ENCODE measurements around the gene DNAH10. TPM values are rescaled to one million over a fixed set of nuclear protein-coding genes. Genes with fewer than 3 reads are reported as not detected.
"Not testable (repeated sequence)": the region's sequence is repeated elsewhere in the genome, so short reads cannot be mapped to it uniquely, and the experiment has no call there.

The DNAH10 gene
- total RNA-seq, 3 donors from 2014 or later: 0.14 to 0.24 (median 0.20) TPM

DNA sequence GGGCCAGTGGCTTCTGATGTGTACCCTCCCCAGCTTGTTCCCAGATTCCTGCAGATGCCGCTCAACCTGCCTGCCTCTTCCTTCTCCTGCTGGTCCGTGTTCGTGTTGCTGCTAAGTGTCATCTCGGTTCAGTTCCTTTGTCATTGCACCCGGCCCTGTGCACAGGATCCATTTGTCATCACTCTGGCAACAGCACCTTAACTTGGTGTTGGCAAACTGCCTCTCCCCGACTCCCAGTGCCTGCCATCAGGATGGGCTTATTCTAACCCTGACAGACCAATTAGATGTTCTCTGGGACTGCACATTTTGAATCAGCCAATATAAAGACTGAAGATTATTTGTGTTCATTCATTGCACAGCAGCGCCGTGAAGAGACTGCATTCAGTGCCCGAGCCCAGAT is 137.3 kb downstream of the DNAH10 start:
- Mint-ChIP-seq H3K36me3 (ENCODE audit: insufficient read depth) (no peaks in the 10 kb centered on the region), H3K4me3 (no peak overlapping the region), H3K27me3 (ENCODE audit: low read depth) (peaks cover 13% of the 10 kb centered on the region), H3K4me1 (ENCODE audit: low read depth) (peaks cover 6% of the 10 kb centered on the region), H3K9me3 (no peaks in the 10 kb centered on the region)
- no peak for DNase-seq
- ATAC-seq: no peak

DNA sequence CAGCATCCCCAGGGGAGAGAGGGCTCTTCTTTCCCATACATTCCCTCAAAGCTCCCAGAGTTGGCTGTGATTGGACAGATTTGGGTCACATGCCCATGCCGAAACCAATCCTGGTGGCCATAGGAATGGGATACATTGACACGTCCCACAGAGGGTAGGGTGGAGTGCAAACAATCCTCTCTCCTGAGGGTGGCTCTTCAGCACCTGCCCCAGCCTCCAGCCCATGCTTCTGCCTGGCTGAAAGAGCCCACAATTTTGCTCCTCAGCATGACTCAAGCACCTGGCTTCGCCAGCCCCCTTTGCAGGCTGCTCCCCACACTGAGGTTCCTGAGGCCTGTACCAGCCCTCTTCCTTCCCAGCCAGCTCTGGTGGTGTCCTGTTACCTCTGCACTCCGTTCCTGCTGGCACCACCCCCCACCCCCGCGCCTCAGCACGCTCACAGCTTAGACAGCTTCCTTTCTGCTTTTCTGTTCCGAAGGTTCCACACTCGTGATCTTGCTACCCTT is 138.8 kb downstream of the DNAH10 start:
- Mint-ChIP-seq H3K9me3 (no peaks in the 10 kb centered on the region), H3K36me3 (ENCODE audit: insufficient read depth) (no peaks in the 10 kb centered on the region), H3K4me1 (ENCODE audit: low read depth) (peaks cover 9% of the 10 kb centered on the region), H3K27me3 (ENCODE audit: low read depth) (peaks cover 13% of the 10 kb centered on the region), H3K4me3 (no peak overlapping the region)
- DNase-seq (no peak), ATAC-seq (peak; percentile 49 to 70)

DNA sequence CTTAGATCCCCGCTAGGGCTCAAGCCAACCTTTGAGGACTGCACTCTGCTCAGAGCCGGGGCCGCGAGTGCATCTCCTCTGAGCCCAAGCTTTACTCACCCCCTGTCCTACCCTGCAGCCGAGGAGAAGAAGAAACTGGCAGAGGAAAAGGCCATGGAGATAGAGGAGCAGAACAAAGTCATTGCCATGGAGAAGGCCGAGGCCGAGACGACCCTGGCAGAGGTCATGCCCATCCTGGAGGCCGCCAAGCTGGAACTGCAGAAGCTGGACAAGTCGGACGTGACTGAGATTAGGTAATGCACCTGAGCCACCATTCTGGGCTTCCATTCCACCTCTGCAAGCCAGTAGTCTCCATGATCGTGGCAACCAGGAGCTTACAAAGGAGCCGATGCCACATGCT is 140.7 kb downstream of the DNAH10 start:
- Mint-ChIP-seq H3K4me3 (no peak overlapping the region), H3K36me3 (ENCODE audit: insufficient read depth) (no peaks in the 10 kb centered on the region), H3K4me1 (ENCODE audit: low read depth) (peaks cover 9% of the 10 kb centered on the region), H3K27me3 (ENCODE audit: low read depth) (peaks cover 13% of the 10 kb centered on the region), H3K9me3 (no peaks in the 10 kb centered on the region)
- ATAC-seq (no peak), DNase-seq (no peak)

DNA sequence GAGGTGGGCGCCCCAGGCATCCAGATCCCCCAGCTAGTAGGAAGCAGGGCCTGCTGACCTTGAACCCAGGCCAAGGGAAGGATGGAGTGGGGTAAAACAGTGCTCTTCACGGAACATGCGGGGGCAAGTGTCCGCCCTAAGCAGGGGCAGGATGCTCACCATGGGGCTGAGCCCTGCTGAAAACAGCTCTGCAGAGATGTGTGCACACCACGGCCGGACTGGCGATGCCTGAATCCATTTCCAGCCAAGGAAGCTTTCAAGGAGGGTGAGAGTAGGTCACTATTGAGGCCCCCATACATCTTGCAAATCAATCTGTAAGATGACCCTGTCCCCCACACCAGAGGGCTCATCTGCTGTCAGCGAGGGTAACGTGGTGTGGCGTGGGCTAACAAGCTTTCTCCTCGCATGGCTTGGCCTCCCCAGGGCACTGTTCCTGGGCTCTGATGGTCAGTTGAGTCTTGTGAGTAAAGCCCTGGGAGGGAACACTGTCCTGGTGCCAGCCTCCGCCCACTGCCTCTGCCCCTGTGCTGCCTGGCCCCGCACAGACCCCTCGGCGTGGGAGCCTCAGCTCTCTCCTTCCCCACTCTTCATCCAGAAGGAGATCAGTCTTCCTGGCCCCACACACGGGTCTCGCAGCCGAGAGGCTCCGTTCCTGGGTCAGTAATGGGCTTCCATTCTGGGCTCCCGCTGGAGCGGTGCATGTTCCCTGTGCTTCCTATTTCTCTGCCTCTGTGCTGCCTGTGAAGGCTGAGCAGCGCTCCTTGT is 141.4 kb downstream of the DNAH10 start:
- ATAC-seq: no peak
- peaks cover 9% of the 10 kb centered on the region for H3K4me1 Mint-ChIP-seq (ENCODE audit: low read depth)
- no peaks in the 10 kb centered on the region for H3K9me3 Mint-ChIP-seq

DNA sequence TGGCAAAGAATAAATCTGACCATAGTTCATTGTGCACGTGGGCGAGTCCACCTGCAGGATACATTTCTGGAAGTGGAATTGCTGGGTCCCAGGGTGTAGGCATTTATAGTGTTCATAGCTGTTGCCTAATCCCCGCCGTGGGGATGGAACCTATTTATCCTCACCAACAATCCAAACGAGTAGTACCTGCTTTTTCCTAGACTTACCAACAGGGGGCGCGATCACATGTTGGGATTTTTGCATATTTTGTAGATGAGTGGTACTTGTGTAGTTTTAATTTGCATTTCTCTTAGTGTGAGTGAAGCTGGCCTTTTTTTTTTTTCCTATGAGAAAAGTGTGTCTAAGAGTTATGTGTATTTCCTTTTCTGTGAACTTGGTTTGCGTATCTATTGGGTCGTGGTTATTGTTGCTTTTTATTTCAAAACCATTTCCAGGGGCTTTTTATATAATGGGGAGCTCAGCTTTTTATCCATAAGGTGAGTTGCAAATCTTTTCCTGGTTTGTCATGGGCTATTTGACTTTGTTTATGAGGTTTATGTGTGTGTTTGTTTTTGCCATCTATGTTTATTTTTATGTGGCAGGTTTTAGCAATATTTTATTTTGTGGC is 143.3 kb downstream of the DNAH10 start:
- H3K36me3 Mint-ChIP-seq (ENCODE audit: insufficient read depth): no peaks in the 10 kb centered on the region
- H3K4me3 Mint-ChIP-seq: no peak overlapping the region
- peaks cover 13% of the 10 kb centered on the region for H3K27me3 Mint-ChIP-seq (ENCODE audit: low read depth)
- peaks cover 9% of the 10 kb centered on the region for H3K4me1 Mint-ChIP-seq (ENCODE audit: low read depth)
- ATAC-seq (peak in 1 of 2 donors; percentile 50), DNase-seq (peak; percentile 62)
- no peaks in the 10 kb centered on the region for H3K9me3 Mint-ChIP-seq

More for the DNA sequence above, 141.4 kb downstream of the DNAH10 start:
- DNase-seq: no peak
- Mint-ChIP-seq H3K4me3 (no peak overlapping the region), H3K27me3 (ENCODE audit: low read depth) (peaks cover 13% of the 10 kb centered on the region), H3K36me3 (ENCODE audit: insufficient read depth) (no peaks in the 10 kb centered on the region)

DNA sequence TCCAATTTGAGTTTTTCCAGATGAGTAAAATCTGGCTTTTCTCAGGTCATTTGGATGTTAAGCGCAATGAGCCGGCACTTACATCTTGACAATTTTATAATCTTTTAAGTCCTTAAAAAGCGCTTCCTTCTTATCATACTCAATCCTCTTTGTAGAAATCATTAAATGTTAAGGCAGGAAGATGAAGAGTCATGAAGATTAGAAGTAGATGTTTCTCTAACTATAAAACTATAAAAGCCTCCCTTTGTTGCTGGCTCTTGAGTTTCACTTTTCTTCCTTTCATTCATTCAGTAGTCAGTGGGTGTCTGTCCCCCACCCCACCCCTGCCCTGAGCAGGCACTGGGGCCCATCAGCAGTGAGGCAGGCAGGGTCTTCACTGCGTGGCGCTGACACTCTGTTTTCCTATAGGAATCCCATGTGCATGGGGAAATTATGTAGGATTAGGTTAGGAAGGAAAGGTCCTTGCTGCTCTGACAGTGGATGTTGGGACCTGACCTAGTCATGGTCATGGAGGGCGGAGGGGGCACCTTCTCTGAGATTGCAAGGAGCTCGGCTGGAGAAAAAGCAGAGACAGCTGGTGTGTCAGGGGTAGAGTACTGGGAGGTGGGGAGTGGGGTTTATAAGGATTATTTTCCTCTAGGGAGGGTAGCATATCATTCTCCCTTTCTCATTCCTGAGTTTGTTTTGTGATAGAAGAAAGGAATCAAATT is 144.8 kb downstream of the DNAH10 start:
- peaks cover 7% of the 10 kb centered on the region for H3K4me1 Mint-ChIP-seq (ENCODE audit: low read depth)
- DNase-seq (no peak), ATAC-seq (no peak)
- H3K27me3 Mint-ChIP-seq (ENCODE audit: low read depth): peaks cover 9% of the 10 kb centered on the region
- no peaks in the 10 kb centered on the region for H3K9me3 Mint-ChIP-seq
- H3K4me3 Mint-ChIP-seq: no peak overlapping the region
- no peaks in the 10 kb centered on the region for H3K36me3 Mint-ChIP-seq (ENCODE audit: insufficient read depth)

DNA sequence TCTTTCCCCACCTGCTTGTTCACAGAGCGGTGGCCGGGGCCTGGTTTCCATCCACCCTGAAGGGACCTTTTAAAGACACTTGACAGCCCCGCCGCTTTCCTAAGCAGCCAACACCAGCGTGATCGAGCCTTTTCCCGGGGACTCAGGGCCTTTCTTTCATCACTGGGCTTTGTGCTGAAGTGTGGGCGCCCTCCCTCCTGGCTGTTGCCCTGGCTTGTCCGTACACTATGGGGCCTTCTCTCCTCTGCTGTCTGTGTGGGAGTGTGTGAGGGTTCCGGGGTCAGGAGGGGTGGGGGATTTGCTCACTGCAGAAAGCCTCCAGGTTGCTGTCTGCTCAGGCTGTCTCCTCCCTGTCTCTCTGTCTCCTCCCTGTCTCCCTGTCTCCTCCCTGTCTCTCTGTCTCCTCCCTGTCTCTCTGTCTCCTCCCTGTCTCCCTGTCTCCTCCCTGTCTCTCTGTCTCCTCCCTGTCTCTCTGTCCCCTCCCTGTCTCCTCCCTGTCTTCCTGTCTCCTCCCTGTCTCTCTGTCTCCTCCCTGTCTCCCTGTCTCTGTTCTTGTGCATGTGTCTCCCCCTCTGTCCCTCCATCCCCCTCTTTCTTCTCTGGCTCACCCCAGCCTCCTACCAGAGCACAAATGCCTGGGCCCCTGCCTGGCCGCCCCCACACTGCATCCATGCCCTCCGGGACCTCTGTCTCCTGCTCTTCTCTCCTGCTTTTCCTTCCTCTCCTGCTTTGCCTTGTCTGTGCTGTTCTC is 145.8 kb downstream of the DNAH10 start:
- Mint-ChIP-seq H3K36me3 (ENCODE audit: insufficient read depth) (no peaks in the 10 kb centered on the region), H3K4me3 (no peak overlapping the region), H3K9me3 (no peaks in the 10 kb centered on the region), H3K27me3 (ENCODE audit: low read depth) (peaks cover 9% of the 10 kb centered on the region), H3K4me1 (ENCODE audit: low read depth) (peaks cover 5% of the 10 kb centered on the region)
- no peak for ATAC-seq
- DNase-seq: no peak

DNA sequence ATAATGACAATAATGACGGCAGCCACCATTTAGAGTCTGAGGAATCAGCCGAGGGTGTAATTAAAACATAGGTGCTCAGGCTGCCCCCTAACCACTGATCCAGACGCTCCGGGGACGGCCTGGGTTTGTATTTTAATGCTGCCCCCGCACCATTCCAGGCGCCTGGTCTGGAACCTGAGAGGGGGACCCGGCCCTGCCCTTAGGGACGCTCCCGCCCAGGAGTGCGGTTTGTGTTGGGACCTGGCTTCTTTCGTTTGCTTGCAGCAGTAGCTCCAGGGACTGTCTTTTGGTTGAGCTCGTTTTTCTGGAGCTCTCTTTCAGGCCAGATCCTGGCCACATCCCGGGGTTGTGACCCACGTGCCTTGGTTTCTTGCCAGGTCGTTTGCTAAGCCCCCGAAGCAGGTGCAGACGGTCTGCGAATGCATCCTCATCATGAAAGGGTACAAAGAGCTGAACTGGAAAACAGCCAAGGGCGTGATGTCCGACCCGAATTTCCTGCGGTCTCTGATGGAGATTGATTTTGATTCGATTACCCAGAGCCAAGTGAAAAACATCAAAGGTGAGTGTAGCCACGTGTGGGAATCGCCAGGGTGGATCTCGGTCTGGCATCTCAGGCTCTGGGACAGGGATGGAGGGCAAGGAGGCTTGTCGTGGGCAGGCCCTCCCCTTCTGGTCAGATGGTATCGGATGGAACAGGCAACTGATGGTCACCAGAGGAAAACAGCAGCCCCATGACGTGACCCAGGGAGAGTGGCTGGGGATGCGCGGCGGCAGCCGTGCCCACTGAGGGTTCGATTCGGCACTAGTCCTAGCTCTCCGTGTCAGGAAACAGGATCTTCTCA is 147.0 kb downstream of the DNAH10 start:
- peaks cover 5% of the 10 kb centered on the region for H3K4me1 Mint-ChIP-seq (ENCODE audit: low read depth)
- H3K27me3 Mint-ChIP-seq (ENCODE audit: low read depth): peaks cover 6% of the 10 kb centered on the region
- no peaks in the 10 kb centered on the region for H3K9me3 Mint-ChIP-seq
- DNase-seq: no peak
- no peaks in the 10 kb centered on the region for H3K36me3 Mint-ChIP-seq (ENCODE audit: insufficient read depth)
- H3K4me3 Mint-ChIP-seq: no peak overlapping the region
- no peak for ATAC-seq

DNA sequence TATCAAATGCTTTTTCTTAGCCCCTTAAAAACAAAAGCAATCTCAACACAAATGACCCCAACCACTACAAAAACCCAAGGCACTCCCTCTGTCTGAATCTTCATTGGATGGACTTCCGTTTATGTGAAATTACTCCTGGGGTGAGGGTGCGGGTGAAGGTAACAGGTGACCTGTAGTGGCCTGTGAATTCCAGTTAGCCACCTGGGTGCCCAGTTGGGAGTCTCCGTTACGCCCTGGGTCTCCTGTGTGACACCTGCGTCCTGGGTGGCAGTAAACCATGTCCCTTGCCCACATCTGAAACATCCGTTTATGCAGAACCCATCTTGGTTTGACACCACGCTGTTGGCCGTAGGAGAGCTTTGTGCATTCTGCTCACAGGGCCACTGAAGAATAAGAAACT is 148.0 kb downstream of the DNAH10 start:
- no peak overlapping the region for H3K4me3 Mint-ChIP-seq
- H3K36me3 Mint-ChIP-seq (ENCODE audit: insufficient read depth): no peaks in the 10 kb centered on the region
- peaks cover 5% of the 10 kb centered on the region for H3K4me1 Mint-ChIP-seq (ENCODE audit: low read depth)
- ATAC-seq (no peak), DNase-seq (no peak)
- H3K27me3 Mint-ChIP-seq (ENCODE audit: low read depth): peaks cover 2% of the 10 kb centered on the region
- no peaks in the 10 kb centered on the region for H3K9me3 Mint-ChIP-seq

DNA sequence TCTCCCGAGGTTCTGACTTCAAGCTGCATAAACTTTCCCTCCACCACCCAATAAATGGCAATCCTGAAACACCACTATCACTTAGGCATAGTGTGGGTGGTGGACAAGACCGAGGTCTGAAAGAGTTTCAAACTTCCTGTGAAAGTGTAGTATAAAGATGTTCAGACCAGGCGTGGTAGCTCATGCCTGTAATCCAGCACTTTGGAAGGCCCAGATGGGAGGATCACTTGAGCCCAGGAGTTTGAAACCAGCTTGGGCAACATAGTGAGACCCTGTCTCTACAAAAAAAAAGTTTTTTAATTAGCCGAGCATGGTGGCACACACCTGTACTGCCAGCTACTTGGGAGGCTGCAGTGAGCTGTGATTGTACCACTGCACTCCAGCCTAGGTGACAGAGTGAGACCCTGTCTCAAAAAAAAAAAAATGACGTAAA is 148.7 kb downstream of the DNAH10 start:
- no peak overlapping the region for H3K4me3 Mint-ChIP-seq
- ATAC-seq: peak in 1 of 2 donors; percentile 46

DNA sequence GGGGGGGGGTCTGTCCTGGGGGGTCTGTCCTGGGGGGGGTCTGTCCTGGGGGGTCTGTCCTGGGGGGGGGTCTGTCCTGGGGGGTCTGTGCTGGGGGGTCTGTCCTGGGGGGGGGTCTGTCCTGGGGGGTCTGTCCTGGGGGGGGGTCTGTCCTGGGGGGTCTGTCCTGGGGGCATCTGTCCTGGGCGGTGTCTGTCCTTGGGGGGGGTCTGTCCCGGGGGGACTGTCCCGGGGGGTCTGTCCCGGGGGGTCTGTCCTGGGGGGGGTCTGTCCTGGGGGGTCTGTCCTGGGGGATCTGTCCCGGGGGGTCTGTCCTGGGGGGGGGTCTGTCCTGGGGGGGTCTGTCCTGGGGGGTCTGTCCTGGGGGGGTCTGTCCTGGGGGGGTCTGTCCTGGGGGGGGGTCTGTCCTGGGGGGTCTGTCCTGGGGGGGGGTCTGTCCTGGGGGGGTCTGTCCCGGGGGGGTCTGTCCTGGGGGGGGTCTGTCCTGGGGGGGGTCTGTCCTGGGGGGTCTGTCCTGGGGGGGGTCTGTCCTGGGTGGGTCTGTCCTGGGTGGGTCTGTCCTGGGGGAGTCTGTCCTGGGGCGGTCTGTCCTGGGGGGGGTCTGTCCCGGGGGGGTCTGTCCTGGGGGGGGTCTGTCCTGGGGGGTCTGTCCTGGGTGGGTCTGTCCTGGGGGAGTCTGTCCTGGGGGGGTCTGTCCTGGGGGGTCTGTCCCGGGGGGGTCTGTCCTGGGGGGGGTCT is 149.7 kb downstream of the DNAH10 start:
- not testable (repeated sequence) for H3K27me3 Mint-ChIP-seq (ENCODE audit: low read depth); ATAC-seq; H3K4me3 Mint-ChIP-seq; DNase-seq; H3K9me3 Mint-ChIP-seq; H3K36me3 Mint-ChIP-seq (ENCODE audit: insufficient read depth); H3K4me1 Mint-ChIP-seq (ENCODE audit: low read depth)

More for the DNA sequence above, 148.7 kb downstream of the DNAH10 start:
- DNase-seq: no peak
- no peaks in the 10 kb centered on the region for H3K36me3 Mint-ChIP-seq (ENCODE audit: insufficient read depth)
- H3K9me3 Mint-ChIP-seq: no peaks in the 10 kb centered on the region
- H3K4me1 Mint-ChIP-seq (ENCODE audit: low read depth): peaks cover 2% of the 10 kb centered on the region
- H3K27me3 Mint-ChIP-seq (ENCODE audit: low read depth): no peaks in the 10 kb centered on the region

DNA sequence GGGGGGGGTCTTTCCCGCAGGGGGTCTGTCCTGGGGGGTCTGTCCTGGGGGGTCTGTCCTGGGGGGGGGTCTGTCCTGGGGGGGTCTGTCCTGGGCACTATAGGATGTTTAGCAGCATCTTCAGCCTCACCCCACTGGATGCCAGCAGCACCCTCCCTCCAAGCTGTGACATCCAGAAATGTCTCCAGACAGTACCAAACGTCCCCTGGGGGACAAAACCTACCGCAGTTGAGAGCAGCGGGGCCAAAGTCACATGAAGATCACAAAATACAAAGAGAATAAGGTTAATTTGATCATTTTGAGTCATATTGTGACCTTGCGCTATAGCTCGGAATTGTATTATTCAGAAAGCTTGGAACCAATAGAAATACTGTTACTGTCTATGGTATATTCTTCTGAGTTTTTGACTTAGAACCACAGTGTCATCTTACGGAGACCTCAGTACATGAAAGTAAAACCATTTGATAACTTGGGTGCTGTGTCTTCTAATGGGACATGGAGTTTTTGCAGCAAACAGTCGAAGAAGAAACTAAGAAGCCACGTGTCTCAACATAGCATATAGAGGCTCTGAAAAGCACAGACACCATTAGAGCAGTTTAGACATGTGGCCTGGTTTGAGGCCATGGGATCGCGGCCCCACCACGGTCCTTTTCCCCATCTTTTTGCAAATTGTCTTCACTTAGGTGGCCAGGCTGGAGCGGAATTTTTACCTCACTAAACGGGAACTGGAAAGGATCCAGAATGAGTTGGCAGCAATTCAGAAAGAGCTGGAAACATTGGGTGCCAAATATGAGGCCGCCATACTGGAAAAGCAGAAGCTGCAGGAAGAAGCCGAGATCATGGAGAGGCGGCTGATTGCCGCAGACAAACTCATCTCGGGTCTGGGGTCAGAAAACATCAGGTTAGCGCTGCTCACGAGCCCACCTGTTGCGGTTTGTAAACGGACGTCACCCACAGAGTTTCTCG is 150.6 kb downstream of the DNAH10 start:
- ATAC-seq (no peak), DNase-seq (no peak)
- no peak overlapping the region for H3K4me3 Mint-ChIP-seq
- no peaks in the 10 kb centered on the region for H3K9me3 Mint-ChIP-seq
- H3K4me1 Mint-ChIP-seq (ENCODE audit: low read depth): peaks cover 11% of the 10 kb centered on the region
- no peaks in the 10 kb centered on the region for H3K36me3 Mint-ChIP-seq (ENCODE audit: insufficient read depth)
- H3K27me3 Mint-ChIP-seq (ENCODE audit: low read depth): no peaks in the 10 kb centered on the region

Data from activated T-cell treated with anti-CD3 and anti-CD28 coated beads, Interleukin-2, amount 50 U/mL, for 4 hours (primary cell).